COLO668 (cell line): ENCODE measurements around the gene DCBLD1.
A peak's percentile ranks its signal among the peaks of the same experiment; 100 is the strongest.

Source experiments
- DNase-seq: peaks from one replicate; lab custom pipeline; 2025; ENCODE audit not compliant: unreplicated experiment; lab: John Stamatoyannopoulos, UW

DCBLD1 gene

GRCh38 chr6:117525607-117526006, 43.1 kb downstream of the DCBLD1 start:
- no peak for DNase-seq

- no peak for DNase-seq
Observed at GRCh38 chr6:117530467-117531242, 48.2 kb downstream of the DCBLD1 start.

- no peak for DNase-seq
Observed at GRCh38 chr6:117531346-117531745, 48.9 kb downstream of the DCBLD1 start.

GRCh38 chr6:117531809-117532725, 49.6 kb downstream of the DCBLD1 start:
- DNase-seq = no peak

- no peak for DNase-seq
Observed at GRCh38 chr6:117533775-117534174, 51.3 kb downstream of the DCBLD1 start.

GRCh38 chr6:117534974-117535373, 52.5 kb downstream of the DCBLD1 start:
- DNase-seq = no peak

- no peak for DNase-seq
Observed at GRCh38 chr6:117536317-117536716, 53.8 kb downstream of the DCBLD1 start.

GRCh38 chr6:117538615-117539014, 56.1 kb downstream of the DCBLD1 start:
- no peak for DNase-seq

GRCh38 chr6:117540670-117541069, 58.2 kb downstream of the DCBLD1 start:
- no peak for DNase-seq

GRCh38 chr6:117542493-117542892, 60.0 kb downstream of the DCBLD1 start:
- DNase-seq = no peak

GRCh38 chr6:117544716-117545115, 62.2 kb downstream of the DCBLD1 start:
- no peak for DNase-seq

- peak; percentile 30 for DNase-seq
Observed at GRCh38 chr6:117545161-117545595, 62.7 kb downstream of the DCBLD1 start.

- no peak for DNase-seq
Observed at GRCh38 chr6:117546674-117547073, 64.2 kb downstream of the DCBLD1 start.

GRCh38 chr6:117547688-117548621, 65.5 kb downstream of the DCBLD1 start:
- DNase-seq = no peak

- DNase-seq = no peak
Observed at GRCh38 chr6:117548797-117549301, 66.4 kb downstream of the DCBLD1 start.

- DNase-seq = no peak
Observed at GRCh38 chr6:117549611-117550010, 67.1 kb downstream of the DCBLD1 start.

- no peak for DNase-seq
Observed at GRCh38 chr6:117550078-117550600, 67.7 kb downstream of the DCBLD1 start.

- DNase-seq = no peak
Observed at GRCh38 chr6:117550618-117551242, 68.3 kb downstream of the DCBLD1 start.

- no peak for DNase-seq
Observed at GRCh38 chr6:117552618-117553017, 70.1 kb downstream of the DCBLD1 start.

GRCh38 chr6:117553142-117553541, 70.7 kb downstream of the DCBLD1 start:
- no peak for DNase-seq
